ENCODE measurements around the gene LTB.

Gene LTB

DNA sequence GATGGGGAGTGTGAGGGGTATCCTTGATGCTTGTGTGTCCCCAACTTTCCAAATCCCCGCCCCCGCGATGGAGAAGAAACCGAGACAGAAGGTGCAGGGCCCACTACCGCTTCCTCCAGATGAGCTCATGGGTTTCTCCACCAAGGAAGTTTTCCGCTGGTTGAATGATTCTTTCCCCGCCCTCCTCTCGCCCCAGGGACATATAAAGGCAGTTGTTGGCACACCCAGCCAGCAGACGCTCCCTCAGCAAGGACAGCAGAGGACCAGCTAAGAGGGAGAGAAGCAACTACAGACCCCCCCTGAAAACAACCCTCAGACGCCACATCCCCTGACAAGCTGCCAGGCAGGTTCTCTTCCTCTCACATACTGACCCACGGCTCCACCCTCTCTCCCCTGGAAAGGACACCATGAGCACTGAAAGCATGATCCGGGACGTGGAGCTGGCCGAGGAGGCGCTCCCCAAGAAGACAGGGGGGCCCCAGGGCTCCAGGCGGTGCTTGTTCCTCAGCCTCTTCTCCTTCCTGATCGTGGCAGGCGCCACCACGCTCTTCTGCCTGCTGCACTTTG, 6.8 kb downstream of the LTB start, which contains the start of gene TNF:
Gene TNF (plus strand): TSS at position 231 of the 567 bp plus-strand sequence. CDS start 177 bp downstream, at position 408.
- DNase-seq = peak; percentile 95

DNA sequence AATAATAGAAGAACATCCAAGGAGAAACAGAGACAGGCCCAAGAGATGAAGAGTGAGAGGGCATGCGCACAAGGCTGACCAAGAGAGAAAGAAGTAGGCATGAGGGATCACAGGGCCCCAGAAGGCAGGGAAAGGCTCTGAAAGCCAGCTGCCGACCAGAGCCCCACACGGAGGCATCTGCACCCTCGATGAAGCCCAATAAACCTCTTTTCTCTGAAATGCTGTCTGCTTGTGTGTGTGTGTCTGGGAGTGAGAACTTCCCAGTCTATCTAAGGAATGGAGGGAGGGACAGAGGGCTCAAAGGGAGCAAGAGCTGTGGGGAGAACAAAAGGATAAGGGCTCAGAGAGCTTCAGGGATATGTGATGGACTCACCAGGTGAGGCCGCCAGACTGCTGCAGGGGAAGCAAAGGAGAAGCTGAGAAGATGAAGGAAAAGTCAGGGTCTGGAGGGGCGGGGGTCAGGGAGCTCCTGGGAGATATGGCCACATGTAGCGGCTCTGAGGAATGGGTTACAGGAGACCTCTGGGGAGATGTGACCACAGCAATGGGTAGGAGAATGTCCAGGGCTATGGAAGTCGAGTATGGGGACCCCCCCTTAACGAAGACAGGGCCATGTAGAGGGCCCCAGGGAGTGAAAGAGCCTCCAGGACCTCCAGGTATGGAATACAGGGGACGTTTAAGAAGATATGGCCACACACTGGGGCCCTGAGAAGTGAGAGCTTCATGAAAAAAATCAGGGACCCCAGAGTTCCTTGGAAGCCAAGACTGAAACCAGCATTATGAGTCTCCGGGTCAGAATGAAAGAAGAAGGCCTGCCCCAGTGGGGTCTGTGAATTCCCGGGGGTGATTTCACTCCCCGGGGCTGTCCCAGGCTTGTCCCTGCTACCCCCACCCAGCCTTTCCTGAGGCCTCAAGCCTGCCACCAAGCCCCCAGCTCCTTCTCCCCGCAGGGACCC, 7.8 kb downstream of the LTB start:
- peak; percentile 77 for DNase-seq

DNA sequence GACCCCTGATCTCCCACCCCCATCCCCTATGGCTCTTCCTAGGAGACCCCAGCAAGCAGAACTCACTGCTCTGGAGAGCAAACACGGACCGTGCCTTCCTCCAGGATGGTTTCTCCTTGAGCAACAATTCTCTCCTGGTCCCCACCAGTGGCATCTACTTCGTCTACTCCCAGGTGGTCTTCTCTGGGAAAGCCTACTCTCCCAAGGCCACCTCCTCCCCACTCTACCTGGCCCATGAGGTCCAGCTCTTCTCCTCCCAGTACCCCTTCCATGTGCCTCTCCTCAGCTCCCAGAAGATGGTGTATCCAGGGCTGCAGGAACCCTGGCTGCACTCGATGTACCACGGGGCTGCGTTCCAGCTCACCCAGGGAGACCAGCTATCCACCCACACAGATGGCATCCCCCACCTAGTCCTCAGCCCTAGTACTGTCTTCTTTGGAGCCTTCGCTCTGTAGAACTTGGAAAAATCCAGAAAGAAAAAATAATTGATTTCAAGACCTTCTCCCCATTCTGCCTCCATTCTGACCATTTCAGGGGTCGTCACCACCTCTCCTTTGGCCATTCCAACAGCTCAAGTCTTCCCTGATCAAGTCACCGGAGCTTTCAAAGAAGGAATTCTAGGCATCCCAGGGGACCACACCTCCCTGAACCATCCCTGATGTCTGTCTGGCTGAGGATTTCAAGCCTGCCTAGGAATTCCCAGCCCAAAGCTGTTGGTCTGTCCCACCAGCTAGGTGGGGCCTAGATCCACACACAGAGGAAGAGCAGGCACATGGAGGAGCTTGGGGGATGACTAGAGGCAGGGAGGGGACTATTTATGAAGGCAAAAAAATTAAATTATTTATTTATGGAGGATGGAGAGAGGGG, 8.8 kb downstream of the LTB start:
- DNase-seq = peak; percentile 64

DNA sequence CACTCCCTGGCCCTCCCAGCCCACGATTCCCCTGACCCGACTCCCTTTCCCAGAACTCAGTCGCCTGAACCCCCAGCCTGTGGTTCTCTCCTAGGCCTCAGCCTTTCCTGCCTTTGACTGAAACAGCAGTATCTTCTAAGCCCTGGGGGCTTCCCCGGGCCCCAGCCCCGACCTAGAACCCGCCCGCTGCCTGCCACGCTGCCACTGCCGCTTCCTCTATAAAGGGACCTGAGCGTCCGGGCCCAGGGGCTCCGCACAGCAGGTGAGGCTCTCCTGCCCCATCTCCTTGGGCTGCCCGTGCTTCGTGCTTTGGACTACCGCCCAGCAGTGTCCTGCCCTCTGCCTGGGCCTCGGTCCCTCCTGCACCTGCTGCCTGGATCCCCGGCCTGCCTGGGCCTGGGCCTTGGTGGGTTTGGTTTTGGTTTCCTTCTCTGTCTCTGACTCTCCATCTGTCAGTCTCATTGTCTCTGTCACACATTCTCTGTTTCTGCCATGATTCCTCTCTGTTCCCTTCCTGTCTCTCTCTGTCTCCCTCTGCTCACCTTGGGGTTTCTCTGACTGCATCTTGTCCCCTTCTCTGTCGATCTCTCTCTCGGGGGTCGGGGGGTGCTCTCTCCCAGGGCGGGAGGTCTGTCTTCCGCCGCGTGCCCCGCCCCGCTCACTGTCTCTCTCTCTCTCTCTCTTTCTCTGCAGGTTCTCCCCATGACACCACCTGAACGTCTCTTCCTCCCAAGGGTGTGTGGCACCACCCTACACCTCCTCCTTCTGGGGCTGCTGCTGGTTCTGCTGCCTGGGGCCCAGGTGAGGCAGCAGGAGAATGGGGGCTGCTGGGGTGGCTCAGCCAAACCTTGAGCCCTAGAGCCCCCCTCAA, 9.9 kb downstream of the LTB start, which contains the start of gene LTA:
Gene LTA (plus strand): TSS at position 249 of the 871 bp plus-strand sequence. CDS start 454 bp downstream, at position 703.
- peak; percentile 92 for DNase-seq

DNA sequence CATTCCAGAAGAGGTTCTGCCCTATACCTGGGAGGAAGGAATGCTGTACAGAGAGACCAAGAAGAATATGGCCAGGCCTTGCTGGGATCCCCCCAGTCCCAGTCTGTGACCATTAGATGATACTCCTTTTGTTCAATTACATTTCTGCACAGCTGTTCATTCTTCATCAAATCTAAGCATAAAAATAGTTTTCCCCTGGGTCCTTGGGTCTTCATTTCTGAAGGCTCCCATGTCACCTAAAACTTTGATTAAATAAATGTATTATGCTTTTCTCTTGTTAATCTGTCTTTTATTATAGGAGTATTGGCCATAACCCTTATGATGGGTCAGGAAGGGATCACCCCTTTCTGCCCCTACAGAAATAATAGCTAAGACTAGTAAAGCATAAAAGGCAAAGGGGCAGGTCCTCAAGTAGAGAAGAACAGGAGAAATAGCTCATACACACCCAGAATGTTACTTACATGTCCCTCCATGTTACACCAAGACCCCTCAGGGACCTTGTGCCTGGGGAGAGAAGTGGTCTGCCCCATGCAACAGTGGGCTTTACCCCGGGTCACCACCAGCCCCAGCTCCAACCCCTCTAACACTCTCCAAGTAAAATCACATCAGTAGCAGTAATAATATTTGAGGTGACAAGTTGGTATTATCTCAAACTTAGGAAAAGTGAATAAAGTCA, 12.2 kb downstream of the LTB start:
- DNase-seq = no peak

DNA sequence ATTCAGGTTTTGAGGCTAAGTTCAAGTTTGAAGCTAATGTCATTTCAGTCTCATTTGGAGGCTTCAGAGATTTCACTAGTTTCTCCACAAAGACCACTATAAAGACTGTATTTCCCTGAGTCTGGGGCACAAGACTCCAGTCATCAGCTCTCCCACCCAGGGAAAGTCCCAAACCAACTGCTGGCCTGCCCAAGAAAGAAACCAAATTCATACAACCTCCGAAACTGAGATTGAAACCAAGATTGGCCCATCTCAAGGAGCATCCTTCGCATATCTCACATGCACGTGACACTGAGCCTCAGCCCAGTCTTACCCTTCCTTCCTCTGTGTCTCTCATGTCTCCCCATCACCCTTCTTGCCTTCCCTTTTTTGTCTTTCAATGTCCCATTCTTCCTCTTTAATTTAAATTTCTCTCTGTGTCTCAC, 13.7 kb downstream of the LTB start:
- DNase-seq = peak; percentile 89

DNA sequence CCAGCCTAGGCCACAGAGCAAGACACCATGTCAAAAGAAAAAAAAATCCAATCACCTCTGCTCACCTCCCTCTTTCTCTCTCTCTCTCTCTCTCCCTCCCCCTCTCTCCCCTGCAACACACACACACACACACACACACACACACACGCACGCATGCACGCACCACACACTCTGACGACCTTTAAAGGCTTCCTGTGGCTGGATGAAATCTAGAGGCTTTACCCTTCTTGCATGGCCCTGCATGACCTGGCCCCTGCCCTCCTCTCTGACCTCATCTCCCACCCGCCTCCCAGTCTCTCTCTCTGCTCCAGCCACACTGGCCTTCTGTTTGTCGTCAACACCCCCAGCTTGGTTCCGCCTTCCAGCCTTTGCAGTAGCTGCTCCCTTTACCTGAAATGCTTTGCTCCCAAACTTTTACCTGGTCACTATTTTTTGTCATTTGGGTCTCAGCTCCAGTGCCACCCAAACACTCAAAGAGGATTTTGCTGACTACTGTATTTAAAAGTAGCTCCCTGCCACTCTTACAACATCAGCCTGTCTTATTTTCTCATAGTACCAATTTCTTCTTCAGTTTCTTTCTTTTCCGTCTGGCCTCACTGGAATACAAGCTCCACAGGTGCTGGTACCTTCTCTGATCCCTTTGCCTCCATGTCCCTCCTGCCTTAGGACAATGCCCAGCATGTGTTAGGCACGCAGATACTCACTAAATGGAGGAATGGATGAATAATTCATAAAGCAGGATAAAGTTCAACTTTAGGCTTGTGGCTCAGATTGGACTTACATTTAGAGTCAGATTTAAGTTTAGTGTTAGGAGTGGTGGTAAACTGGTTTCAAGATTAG, 14.5 kb downstream of the LTB start:
- peak; percentile 75 for DNase-seq

DNA sequence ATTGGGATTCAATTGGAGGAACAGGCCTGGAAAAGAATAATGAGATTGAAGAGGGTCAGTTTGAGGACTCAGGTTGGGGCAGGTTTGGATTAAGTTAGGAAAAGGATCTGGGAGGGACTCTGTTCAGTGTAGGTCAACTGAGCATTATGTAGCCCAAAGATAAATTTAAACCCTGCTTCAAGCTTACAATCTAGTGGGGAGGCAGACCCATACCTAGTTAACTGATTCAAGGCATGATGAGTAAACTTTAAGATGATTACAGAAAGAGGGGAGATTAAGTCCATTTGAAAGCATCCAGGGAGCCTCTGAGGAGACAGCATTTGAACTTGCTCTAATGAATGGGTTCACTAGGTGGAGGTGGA, 21.5 kb downstream of the LTB start:
- no peak for DNase-seq

DNA sequence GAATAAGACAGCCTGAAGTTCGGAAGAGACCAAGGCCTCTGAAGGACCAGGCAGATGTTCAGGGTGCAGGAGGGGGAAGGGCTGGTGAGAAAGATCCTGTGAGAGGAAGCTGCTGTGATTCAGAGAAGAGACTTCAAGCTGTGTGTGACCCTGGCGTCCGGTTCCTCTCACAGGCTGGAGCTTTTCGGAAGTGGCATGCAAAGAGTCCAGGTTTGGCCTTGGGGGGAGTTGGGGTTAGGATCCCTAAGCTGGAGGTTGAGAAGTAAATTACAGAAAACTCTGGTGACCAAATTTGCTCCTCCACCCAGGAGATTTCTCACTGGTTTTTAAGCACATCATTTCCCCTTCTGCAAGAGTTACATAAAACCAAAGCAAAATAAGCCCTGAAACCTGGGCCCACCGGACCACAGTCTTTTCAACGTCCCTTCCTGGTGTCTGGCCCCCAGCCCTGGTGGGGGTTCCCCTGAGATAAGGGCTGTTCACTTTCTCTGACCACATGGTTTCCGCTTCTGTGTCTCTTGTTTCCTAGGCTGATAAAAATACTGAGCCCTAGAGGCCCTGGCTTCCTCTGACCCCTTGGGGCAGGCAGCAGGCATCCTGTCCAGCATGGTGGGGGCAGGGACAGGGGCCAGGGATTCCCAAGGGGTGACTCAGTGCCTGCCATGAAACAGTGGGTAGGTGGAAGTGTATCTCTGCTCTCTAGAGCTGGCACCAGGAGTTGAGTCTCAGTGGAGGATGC, 22.1 kb downstream of the LTB start:
- DNase-seq = peak; percentile 82

DNA sequence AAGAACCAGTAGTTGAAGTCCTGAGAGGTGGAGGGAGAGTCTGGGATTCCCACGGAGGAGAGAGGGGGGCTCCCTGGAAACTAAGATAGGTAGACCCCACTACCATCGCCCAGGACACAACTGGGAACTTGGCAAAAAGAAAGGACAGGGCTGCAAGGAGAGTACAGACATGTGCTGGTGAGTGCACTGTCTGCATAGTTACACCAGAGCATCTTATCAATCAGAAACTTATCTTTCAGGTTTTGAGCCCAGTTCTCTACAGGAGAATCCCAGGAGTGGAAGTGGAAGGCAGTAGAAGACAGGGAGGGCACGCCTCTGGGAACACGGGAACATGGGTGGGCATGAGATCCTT, 22.6 kb downstream of the LTB start:
- DNase-seq = no peak

DNA sequence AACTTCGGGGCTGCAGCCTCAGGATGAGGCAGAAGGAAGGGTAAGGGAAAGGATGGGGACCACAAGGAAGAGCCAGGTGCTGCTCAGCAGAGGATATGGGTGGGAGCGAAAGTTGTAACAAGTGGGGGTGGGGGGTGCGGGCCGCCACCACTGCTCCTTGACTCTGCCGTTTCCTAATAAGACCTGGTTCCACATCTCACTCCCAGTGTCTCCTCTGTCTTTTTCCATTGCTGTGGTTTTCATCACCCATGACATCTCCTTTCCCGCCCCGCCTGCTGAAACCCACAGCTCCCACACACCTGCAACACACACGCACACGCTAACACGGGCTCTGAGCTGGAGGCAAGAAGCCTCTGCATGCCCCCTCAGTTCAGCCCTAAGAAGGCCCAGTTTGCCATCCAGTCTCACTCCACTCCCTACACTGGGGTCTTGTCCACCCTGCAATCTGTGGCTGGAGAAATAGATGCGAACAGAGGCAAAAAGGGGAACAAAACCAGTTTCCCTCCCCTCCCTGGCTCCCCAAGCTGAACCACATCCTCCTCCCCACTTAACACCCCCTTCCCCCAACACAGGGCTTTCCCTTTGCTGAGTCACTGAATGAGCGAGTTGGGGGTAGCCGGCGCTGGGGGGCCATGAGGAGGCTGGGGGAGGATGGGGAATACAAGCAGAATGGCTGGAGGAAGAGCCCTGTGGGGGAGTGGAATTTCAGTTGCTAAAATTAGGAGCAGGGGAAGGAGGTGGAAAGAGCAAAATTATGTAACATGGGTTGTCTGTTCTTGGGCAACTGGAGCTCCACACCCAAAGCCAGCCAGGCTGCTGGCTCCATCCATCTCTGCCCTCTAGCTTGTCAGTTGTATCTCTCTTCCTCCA, 23.4 kb downstream of the LTB start:
- DNase-seq = peak; percentile 90

DNA sequence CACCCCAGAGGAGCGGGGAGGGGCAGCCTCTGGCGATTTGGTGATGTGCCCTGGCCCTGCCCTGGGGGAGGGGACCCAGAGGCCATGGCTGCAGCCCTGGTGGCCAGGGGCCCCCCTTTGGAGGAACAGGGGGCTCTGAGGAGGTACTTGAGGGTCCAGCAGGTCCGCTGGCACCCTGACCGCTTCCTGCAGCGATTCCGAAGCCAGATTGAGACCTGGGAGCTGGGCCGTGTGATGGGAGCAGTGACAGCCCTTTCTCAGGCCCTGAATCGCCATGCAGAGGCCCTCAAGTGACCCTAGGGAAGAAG, 24.0 kb downstream of the LTB start:
- DNase-seq = no peak

DNA sequence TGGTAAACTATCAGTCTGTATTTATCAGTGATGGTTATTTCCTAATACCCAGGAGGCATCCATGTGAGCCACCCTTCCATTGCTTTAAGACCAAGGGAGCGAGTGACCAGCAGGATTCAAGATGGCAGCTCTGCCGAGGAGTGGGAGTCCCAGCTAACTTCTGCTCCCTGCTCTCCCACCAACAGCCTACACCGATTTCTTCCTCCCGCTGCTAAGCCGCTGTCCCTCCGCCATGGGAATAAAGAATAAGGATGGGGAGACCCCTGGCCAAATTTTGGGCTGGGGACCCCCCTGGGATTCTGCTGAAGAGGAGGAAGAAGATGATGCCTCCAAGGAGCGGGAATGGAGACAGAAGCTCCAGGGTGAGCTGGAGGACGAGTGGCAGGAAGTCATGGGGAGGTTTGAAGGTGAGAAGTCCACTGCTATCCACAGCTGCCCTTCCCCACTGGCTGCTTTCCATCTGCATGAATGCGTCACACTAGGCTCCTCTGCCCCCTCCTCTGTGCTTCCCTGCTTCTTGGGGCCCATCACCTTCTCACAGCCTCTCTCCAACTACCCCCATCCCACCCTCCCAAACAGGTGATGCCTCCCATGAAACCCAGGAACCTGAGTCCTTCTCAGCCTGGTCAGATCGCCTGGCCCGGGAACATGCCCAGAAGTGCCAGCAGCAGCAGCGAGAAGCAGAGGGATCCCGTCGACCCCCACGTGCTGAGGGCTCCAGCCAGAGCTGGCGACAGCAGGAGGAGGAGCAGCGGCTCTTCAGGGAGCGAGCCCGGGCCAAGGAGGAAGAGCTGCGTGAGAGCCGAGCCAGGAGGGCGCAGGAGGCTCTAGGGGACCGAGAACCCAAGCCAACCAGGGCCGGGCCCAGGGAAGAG, 24.5 kb downstream of the LTB start:
- DNase-seq = peak; percentile 62

DNA sequence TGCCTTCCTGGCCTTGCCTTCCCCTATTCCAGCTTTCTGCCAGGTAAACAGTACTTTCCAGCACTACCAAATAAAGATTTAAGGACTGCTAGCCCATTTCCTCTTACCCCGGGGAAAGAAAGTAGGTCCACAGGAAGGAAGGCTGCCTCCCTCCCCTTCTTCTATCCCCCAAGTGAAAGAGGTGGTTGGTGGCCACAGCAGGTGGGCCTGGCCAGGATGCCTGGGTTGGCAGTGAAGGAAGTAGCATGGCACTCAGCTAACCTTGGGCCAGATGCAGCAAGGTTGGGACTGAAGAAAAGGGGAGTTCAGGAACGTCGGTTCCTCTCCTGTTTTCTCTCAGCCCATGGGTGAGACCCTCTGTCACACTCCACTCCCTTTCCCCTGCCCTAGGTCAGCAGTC, 25.9 kb downstream of the LTB start:
- peak; percentile 64 for DNase-seq

DNA sequence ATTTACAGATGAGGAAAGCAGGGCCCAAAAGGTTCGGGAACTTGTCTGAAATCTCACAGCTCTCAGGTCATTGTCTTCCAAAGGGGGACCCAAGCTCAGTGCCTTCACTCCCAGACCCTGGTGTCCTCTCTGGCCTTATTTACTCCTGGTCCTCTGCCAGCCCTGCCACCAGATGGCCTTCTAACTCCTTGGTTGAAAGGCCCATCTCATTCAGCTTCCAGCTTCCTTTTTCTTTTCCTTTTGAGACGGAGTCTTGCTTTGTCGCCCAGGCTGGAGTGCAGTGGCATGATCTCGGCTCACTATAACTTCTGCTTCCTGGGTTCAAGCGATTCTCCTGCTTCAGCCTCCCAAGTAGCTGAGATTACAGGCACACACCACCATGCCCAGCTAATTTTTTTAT, 30.9 kb downstream of the LTB start:
- DNase-seq = peak; percentile 88

DNA sequence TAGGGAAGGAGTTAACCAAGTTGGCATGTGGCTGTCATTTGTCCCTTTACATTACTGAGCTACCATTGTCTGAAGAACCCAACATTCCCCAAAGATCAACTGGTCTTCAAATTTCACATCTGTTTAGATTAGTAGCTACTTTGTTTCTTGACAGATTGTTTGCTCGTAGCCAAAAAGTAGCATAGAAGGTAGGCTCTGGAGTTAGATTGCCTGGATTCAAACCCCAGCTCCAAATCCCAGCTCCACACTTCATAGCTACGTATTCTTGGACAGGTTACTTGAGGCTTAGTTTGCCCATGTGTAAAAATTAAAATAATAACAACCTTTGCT, 33.7 kb downstream of the LTB start:
- no peak for DNase-seq

DNA sequence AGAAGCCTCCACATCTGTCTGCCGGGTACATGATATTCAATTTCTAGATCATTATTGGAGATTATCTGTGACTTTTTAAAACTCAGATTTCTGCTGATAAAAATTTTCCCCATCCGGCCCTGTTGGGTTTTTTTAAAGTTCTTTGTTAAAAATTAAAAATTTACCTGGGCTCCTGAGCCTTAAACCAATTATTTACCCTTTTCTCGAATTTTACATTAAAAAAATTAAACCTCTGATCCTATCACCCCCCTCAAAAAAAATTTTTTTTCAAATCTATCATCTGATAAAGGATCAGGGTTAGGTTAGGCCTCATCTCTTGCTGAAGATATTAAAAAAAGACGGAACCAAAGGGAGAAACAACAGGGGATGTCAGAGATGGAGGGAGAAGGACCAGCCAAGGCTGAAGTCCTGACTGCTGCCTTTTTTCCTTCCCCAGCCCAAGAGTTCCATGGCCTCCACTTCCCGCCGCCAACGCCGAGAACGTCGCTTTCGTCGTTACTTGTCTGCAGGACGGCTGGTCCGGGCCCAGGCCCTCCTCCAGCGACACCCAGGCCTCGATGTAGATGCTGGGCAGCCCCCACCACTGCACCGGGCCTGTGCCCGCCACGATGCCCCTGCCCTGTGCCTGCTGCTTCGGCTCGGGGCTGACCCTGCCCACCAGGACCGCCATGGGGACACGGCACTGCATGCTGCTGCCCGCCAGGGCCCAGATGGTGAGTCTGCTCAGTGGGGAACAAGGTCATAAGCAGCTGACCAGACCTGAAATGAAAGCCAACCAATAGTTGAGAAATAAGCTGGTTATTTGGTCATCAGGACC, 34.3 kb downstream of the LTB start:
- peak; percentile 62 for DNase-seq

Measured in activated effector memory CD4-positive, alpha-beta T cell treated with anti-CD3 and anti-CD28 coated beads, Interleukin-2, amount 50 U/mL, for 16 hours (primary cell).